HG02970 (cell line): ENCODE results near the gene TYW5.

Source experiments
- ATAC-seq: cut with Tn5 transposase; IDR thresholded peaks from one replicate; pipeline ENCODE4 v1.9.1; 2021; ENCODE audit warnings: mild to moderate bottlenecking, moderate library complexity, moderate number of reproducible peaks; ENCODE audit not compliant: unreplicated experiment, low FRiP score

TYW5 gene

GRCh38 chr2:199975273-199975895 lies 20.1 kb upstream of the TYW5 start:
- ATAC-seq, result no peak

- no peak for ATAC-seq
Observed at GRCh38 chr2:199973703-199974102, 18.4 kb upstream of the TYW5 start.

GRCh38 chr2:199972088-199972626 lies 16.9 kb upstream of the TYW5 start:
- no peak for ATAC-seq

- no peak for ATAC-seq
Observed at GRCh38 chr2:199968126-199968525, 12.8 kb upstream of the TYW5 start.

GRCh38 chr2:199966976-199967375 lies 11.7 kb upstream of the TYW5 start:
- no peak for ATAC-seq

GRCh38 chr2:199966405-199966804 lies 11.1 kb upstream of the TYW5 start:
- no peak for ATAC-seq

- no peak for ATAC-seq
Observed at GRCh38 chr2:199962203-199962602, 6.9 kb upstream of the TYW5 start.

- ATAC-seq, result no peak
Observed at GRCh38 chr2:199958014-199958413, 2.7 kb upstream of the TYW5 start.

- no peak for ATAC-seq
Observed at GRCh38 chr2:199956062-199956380, 730 bp upstream of the TYW5 start.

GRCh38 chr2:199955007-199955338 lies 318 bp downstream of the TYW5 start:
- ATAC-seq, result peak; percentile 28

- ATAC-seq, result no peak
Observed at GRCh38 chr2:199951023-199951422, 4.3 kb downstream of the TYW5 start.

- ATAC-seq, result no peak
Observed at GRCh38 chr2:199950396-199950795, 4.9 kb downstream of the TYW5 start.

- no peak for ATAC-seq
Observed at GRCh38 chr2:199946836-199947235, 8.5 kb downstream of the TYW5 start.

GRCh38 chr2:199946196-199946595 lies 9.1 kb downstream of the TYW5 start:
- no peak for ATAC-seq

GRCh38 chr2:199943373-199943772 lies 11.9 kb downstream of the TYW5 start:
- ATAC-seq, result no peak

- ATAC-seq, result no peak
Observed at GRCh38 chr2:199940373-199940772, 14.9 kb downstream of the TYW5 start.

GRCh38 chr2:199936554-199936953 lies 18.7 kb downstream of the TYW5 start:
- no peak for ATAC-seq

GRCh38 chr2:199933466-199933865 lies 21.8 kb downstream of the TYW5 start:
- ATAC-seq, result no peak

- ATAC-seq, result no peak
Observed at GRCh38 chr2:199932312-199932855, 22.9 kb downstream of the TYW5 start.

GRCh38 chr2:199929262-199929661 lies 26.0 kb downstream of the TYW5 start:
- ATAC-seq, result no peak

- no peak for ATAC-seq
Observed at GRCh38 chr2:199928626-199929025, 26.7 kb downstream of the TYW5 start.

GRCh38 chr2:199928226-199928625 lies 27.1 kb downstream of the TYW5 start:
- no peak for ATAC-seq

GRCh38 chr2:199926806-199927205 lies 28.5 kb downstream of the TYW5 start:
- ATAC-seq, result no peak
